RPMI7951 (cell line): ENCODE data around the gene NINJ1. TPM values are rescaled to one million over a fixed set of nuclear protein-coding genes. Genes with fewer than 3 reads are reported as not detected.
A peak's percentile ranks its signal among the peaks of the same experiment; 100 is the strongest.

Experiments
- DNase-seq: peaks from one replicate; pipeline ENCODE4 v3.0.0-alpha.2; 2012; ENCODE audit warnings: low read depth
- total RNA-seq: library from RNA; depleted of rRNA; stranded (reverse); fragments of >200 nt; shearing (Covaris generic); gene quantifications from 2 replicates; pipeline ENCODE4 v1.2.3, GENCODE V29; 2014; rRNA removed

NINJ1 gene
- total RNA-seq, 1 experiment from 2014 or later, result 56.2 TPM

DNA sequence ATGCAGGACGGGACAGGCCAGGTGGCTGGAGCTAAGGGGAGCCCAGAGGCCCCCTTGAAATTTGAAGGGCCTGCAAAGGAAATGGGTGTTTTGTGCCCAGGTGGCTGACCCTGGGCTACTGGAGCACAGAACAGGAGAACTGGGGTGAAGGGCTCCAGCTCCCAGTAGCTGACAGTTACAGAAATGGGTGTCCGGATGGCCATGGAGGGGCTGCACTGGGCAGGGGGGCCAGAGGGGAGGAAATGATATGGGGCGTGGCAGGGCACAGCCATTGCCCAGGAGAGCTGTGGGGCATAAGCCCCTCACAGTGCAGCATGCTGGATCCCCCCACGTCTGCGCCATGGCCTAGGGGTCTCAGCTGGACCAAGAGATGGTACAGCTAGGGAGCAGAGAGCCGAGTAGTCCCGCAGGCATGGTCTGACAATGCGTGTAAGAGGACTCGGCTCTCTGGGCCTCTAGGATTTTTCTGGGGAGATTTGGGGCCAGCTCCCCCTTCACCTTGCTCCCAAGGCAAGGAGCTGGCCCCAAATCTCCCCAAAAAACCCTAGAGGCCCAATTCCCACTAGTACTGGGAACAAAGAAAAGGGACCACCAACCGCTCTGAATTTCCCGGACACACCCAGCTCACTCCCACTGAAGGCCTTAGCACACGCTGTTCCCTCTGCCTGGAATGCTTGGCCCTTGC, 45.9 kb downstream of the NINJ1 start:
- DNase-seq, result no peak

- no peak for DNase-seq
Measured at GRCh38 chr9:93086447-93087224, 47.4 kb downstream of the NINJ1 start.

DNA sequence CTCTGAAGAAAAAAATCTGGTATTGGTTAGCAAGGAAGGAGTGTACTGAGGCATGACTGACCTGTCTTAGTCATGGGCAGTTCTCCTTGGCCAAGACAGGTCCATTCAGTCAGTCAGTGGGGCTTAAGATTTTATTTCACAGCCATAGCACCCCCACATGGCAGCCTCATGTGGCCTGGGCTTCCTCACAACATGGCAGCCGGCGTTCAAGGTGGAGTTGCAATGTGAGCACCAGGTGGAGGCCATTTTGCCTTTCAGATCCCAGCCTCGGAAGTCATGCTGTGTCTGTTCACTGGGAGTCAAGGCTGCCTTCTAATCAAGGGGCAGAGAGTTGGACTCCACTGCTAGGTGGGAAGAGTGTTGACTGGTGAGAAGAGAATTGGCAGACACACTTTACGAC, 48.4 kb downstream of the NINJ1 start:
- no peak for DNase-seq

DNA sequence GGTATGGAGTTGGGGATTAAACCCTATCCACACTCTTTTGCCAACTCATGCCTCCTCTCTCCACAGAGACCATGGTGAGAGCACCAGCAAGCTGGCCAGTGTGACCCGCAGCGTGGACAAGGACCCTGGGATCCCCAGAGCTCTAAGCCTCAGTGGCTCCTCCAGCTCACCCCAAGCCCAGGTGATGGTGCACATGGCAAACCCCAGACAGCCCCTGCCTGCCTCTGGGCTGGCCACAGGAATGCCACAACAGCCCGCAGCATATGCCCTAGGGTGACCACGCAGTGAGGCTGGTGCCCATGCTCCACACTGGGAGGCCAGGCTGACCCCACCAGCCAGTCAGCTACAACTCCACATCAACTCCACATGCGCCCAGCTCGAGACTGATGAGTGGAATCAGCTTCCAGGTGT, 49.6 kb downstream of the NINJ1 start:
- no peak for DNase-seq

GRCh38 chr9:93083592-93084470, 50.2 kb downstream of the NINJ1 start:
- no peak for DNase-seq

DNA sequence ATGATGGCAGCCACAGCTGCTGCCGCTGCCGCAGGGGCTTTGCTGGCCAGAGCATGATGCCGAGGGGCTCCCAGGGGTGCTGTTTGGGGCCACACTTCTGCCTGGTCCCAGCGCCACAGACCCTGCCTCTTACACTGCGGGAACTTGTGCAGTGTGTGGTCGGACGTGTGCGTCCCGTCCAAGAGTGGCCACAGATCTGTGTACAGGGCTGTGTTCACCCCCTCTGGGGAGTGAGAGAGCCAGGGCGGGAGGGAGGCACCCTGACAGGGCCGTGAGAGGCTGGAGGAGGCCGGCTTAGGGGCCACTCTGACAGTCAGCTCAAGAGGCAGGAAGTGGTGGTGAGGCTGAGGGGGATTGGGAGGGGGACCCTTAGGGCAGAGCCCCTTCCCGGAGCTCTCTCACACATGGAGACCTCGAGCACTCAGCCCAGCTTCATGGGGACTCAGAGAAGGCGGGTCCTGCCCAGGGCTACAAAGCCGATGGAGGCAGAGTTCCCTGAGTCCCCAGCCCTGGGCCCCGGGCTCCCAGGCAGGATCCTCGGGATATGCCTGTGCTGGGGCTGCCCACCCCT, 51.1 kb downstream of the NINJ1 start:
- DNase-seq, result no peak

- DNase-seq, result peak; percentile 63
Measured at GRCh38 chr9:93081931-93082330, 52.1 kb downstream of the NINJ1 start.

DNA sequence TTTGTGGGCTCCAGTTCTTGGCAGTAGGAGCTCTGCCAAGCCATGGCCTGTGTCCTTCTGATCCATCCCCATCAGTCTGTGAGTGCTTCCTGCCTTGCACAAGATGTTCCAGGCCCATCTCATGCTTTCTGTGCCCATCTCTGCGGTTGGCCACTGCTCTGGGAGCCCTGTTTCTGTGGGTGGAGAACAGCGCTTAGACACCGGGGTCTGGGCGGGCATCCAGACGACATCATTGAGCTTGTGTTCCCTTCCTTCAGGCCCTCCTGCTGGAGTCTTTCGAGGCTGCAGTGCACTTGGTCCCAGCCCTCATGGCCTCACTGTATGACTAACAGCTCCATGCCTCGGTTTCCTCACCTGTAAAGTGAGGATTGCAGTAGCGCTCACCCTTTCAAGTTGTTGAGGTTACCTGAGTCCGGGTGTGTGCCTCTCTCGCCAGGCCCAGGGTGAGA, 52.9 kb downstream of the NINJ1 start:
- DNase-seq, result no peak

GRCh38 chr9:93080406-93080805, 53.6 kb downstream of the NINJ1 start:
- DNase-seq, result no peak

- DNase-seq, result no peak
Measured at GRCh38 chr9:93079371-93079770, 54.7 kb downstream of the NINJ1 start.

DNA sequence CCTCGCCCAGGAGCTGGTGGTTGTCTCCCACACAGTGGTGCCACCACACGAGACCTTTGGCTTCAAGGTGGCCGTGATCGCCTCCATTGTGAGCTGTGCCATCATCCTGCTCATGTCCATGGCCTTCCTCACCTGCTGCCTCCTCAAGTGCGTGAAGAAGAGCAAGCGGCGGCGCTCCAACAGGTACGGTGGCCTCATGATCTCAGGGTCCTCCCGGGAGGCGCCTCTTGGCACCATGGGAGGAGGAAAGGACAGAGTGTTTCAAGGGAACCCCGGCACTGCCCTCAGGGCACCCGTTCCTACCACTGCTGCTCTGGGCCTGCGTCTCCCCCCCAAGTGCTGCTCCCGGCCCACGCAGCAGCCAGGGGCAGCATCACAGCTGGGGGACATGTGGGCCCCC, 56.2 kb downstream of the NINJ1 start:
- DNase-seq, result no peak

DNA sequence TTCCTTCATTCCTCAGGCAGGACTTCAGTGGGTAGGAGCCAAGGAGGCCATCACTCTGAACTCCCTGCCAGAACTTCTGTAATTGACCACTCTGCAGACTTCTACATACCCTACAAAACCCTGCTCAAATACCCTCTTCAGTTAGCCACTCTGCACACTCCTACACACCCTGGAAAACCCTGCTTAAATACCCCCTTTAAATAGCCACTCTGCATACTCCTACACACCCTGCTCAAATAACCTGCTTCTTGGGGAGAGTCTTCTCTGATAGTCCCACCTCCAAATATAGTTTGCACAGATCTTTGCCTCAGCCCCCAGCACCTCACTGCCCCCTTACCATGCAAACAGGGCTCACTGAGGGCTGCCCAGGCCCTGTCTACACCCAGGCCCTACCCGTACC, 56.7 kb downstream of the NINJ1 start:
- no peak for DNase-seq

- no peak for DNase-seq
Measured at GRCh38 chr9:93076792-93077128, 57.3 kb downstream of the NINJ1 start.

- no peak for DNase-seq
Measured at GRCh38 chr9:93076101-93076791, 57.8 kb downstream of the NINJ1 start.

- DNase-seq, result peak; percentile 54
Measured at GRCh38 chr9:93072383-93072795, 61.7 kb downstream of the NINJ1 start.

Other genes starting within 250 kb of the NINJ1 start
- gene FGD3, start 186.7 kb downstream of the NINJ1 start, total RNA-seq, result not detected in 2 replicates
- 0.72 TPM in 1 of 2 replicates, not detected in the other for gene SUSD3, start 75.5 kb downstream of the NINJ1 start, total RNA-seq
- gene CARD19, start 38.0 kb downstream of the NINJ1 start, total RNA-seq, result 179 and 201 TPM in 2 replicates
- gene WNK2, start 49.9 kb upstream of the NINJ1 start, total RNA-seq, result not detected in 2 replicates